HepG2 (cell line): ENCODE measurements around the gene DLG5. TPM values are rescaled to one million over a fixed set of nuclear protein-coding genes. Genes with fewer than 3 reads are reported as not detected.

Source experiments
- ATAC-seq: fragments of 200-7000 bp; cut with Tn5 transposase; 3 replicates; pipeline ENCODE4 v1.9.1; 2020; ENCODE audit warnings: mild to moderate bottlenecking, moderate library complexity
- BruUV-seq: library from RNA; stranded (reverse); fragments of 400-500 nt; replicated peaks from 2 replicates; lab custom pipeline; 2021; lab: Mats Ljungman, UMichigan
- CTCF ChIA-PET: fragments of 300-600 bp; formaldehyde crosslinking; extraction: SDS; loops from one replicate; lab custom pipeline; 2021; ENCODE audit warnings: low total read pairs, inconsistent platforms, low intra/inter-chr PET ratio; lab: Yijun Ruan, JAX
- POLR2A ChIA-PET: fragments of 350-600 bp; sonication (Branson Sonifier 250); formaldehyde crosslinking; loops from one replicate; lab custom pipeline; 2020; ENCODE audit warnings: antibody characterized with exemption, inconsistent platforms; lab: Yijun Ruan, JAX
- DNase-seq: peaks from one replicate; pipeline ENCODE4 v3.0.0-alpha.2; 2015; ENCODE audit warnings: low spot score
- FAIRE-seq: peaks from 3 replicates; lab custom pipeline; 2011; peaks lifted over from hg19 to GRCh38; lab: Jason Lieb, UNC
- H2AFZ ChIP-seq: one replicate; pipeline ENCODE4 v1.6.1; 2011; ENCODE audit warnings: low read length, inconsistent platforms
- H3K27ac ChIP-seq: fragments of 300-600 bp; 3 replicates; pipeline ENCODE4 v1.8.0; 2011; ENCODE audit warnings: mixed run types, mild to moderate bottlenecking, mixed read lengths, low read length, inconsistent platforms; ENCODE audit not compliant: insufficient read depth; ENCODE audit errors: extremely low read length
- H3K27me3 ChIP-seq, 2 experiments: fragments of 200-600 bp in 1 of 2; 2 replicates in 1 of 2; 3 replicates in 1 of 2; pipeline versions ENCODE4 v1.6.0 to v1.8.0; 2011; ENCODE audit warnings: low read length in 2 of 2, mild to moderate bottlenecking in 2 of 2, moderate library complexity in 2 of 2, inconsistent platforms in 1 of 2; ENCODE audit not compliant: insufficient read depth in 2 of 2, control insufficient read depth in 1 of 2
- H3K36me3 ChIP-seq, 2 experiments: fragments of 200-600 bp in 1 of 2; replicated peaks in 1 of 2; 2 replicates in 1 of 2; 3 replicates in 1 of 2; pipeline versions ENCODE4 v1.5.1 to v1.8.0; 2011; ENCODE audit warnings: low read length in 2 of 2, inconsistent platforms in 1 of 2; ENCODE audit not compliant: insufficient read depth in 2 of 2, control insufficient read depth in 1 of 2
- H3K4me1 ChIP-seq: 2 replicates; pipeline ENCODE4 v1.5.1; 2012; ENCODE audit warnings: low read length, inconsistent platforms; ENCODE audit not compliant: insufficient read depth
- H3K4me2 ChIP-seq: 2 replicates; pipeline ENCODE4 v1.6.0; 2011; ENCODE audit warnings: low read depth, low read length, inconsistent platforms
- H3K4me3 ChIP-seq, 3 experiments: fragments of 200-600 bp in 1 of 3; sonication (generic), shearing (Covaris generic) in 1 of 3; replicated peaks in 1 of 3; 2 replicates each; pipeline ENCODE4 v1.5.1; 2011 to 2016; ENCODE audit warnings: low read length in 3 of 3, inconsistent platforms in 2 of 3, low read depth in 2 of 3, mild to moderate bottlenecking in 2 of 3, control low read depth in 1 of 3, mixed read lengths in 1 of 3; ENCODE audit not compliant: insufficient read depth in 1 of 3
- H3K79me2 ChIP-seq: one replicate; pipeline ENCODE4 v1.6.1; 2011; ENCODE audit warnings: low read length, inconsistent platforms; ENCODE audit not compliant: insufficient read depth
- H3K9ac ChIP-seq: 2 replicates; pipeline ENCODE4 v1.6.0; 2011; ENCODE audit warnings: mild to moderate bottlenecking, low read depth, low read length, inconsistent platforms; ENCODE audit not compliant: insufficient read depth
- H3K9me3 ChIP-seq: 2 replicates; pipeline ENCODE4 v1.5.1; 2012; ENCODE audit warnings: mild to moderate bottlenecking, low read length
- H4K20me1 ChIP-seq: 2 replicates; pipeline ENCODE4 v1.6.0; 2011; ENCODE audit warnings: inconsistent platforms, mild to moderate bottlenecking, low read length, moderate library complexity; ENCODE audit not compliant: insufficient read depth
- GFI1 ChIP-seq: sonication (generic); formaldehyde crosslinking; IDR thresholded peaks from 2 replicates; pipeline ENCODE4 v1.5.0; 2020; ENCODE audit warnings: missing genetic modification reagents, mild to moderate bottlenecking, borderline replicate concordance
- MED8 ChIP-seq: sonication (generic); formaldehyde crosslinking; IDR thresholded peaks from 2 replicates; pipeline ENCODE4 v1.8.1; 2023; ENCODE audit warnings: mild to moderate bottlenecking, missing genetic modification reagents; ENCODE audit not compliant: insufficient replicate concordance
- MNT ChIP-seq: fragments of 450-650 bp; IDR thresholded peaks from 2 replicates; pipeline ENCODE4 v1.6.1; 2016
- UBTF ChIP-seq: sonication (generic); formaldehyde crosslinking; IDR thresholded peaks from 2 replicates; pipeline ENCODE4 v1.4.0; 2020; ENCODE audit warnings: mild to moderate bottlenecking, missing genetic modification reagents
- ZBTB37 ChIP-seq: sonication (generic); formaldehyde crosslinking; IDR thresholded peaks from 2 replicates; pipeline ENCODE4 v1.4.0; 2020; ENCODE audit warnings: mild to moderate bottlenecking, missing genetic modification reagents
- ZKSCAN8 ChIP-seq: IDR thresholded peaks from 2 replicates; pipeline ENCODE4 v1.6.1; 2016; ENCODE audit warnings: borderline replicate concordance, missing genetic modification reagents, missing compliant biosample characterization
- ZNF142 ChIP-seq: sonication (generic); formaldehyde crosslinking; IDR thresholded peaks from 2 replicates; pipeline ENCODE4 v1.4.0; 2020; ENCODE audit warnings: missing genetic modification reagents
- ZNF274 ChIP-seq: sonication (generic); formaldehyde crosslinking; IDR thresholded peaks from 2 replicates; pipeline ENCODE4 v1.5.1; 2020; ENCODE audit warnings: mild to moderate bottlenecking, missing genetic modification reagents
- ZNF460 ChIP-seq: sonication (generic); formaldehyde crosslinking; IDR thresholded peaks from 2 replicates; pipeline ENCODE4 v1.5.1; 2020; ENCODE audit warnings: missing genetic modification reagents, mild to moderate bottlenecking, borderline replicate concordance
- ZNF552 ChIP-seq: sonication (generic); formaldehyde crosslinking; IDR thresholded peaks from 2 replicates; pipeline ENCODE4 v1.9.0; 2022; ENCODE audit warnings: missing genetic modification reagents, mild to moderate bottlenecking, borderline replicate concordance
- whole genome bisulfite sequencing: methylation state at CpG from one replicate; pipeline ENCODE4 v1.1.6; 2017; ENCODE audit warnings: low lambda C conversion rate; 5-methylcytosine and 5-hydroxymethylcytosine counted together
- in situ Hi-C: cut with HindIII; loops from 2 replicates; pipeline ENCODE4 v1.10.0; 2017; ENCODE audit warnings: low pct_unique_long_range_greater_than_20kb; ENCODE audit not compliant: extremely low pct_ligation_motif_present
- intact Hi-C: fragments of 100-400 bp; cut with micrococcal nuclease; formaldehyde crosslinking; loops from one replicate; pipeline ENCODE4 v1.10.0; 2022; ENCODE audit not compliant: unreplicated experiment
- polyA plus RNA-seq, 8 experiments: library from polyadenylated mRNA; depleted of rRNA in 3 of 8; stranded (reverse) in 7 of 8; unstranded in 1 of 8; fragments of >200 nt; fragmentation: Illumina TruSeq in 4 of 8; extraction: Trizol in 4 of 8; gene quantifications; 2 replicates each; pipeline versions ENCODE4 v1.2.1 to v1.2.3, GENCODE V29; 2011 to 2016; ENCODE audit warnings: low read depth in 4 of 8, missing spikeins in 1 of 8, mixed read lengths in 1 of 8; ENCODE audit not compliant: insufficient read depth in 1 of 8
- total RNA-seq, 5 experiments: library from RNA; depleted of rRNA; stranded (reverse); fragments of >200 nt; fragmentation: Illumina TruSeq; extraction: Trizol; gene quantifications; 2 replicates each; pipeline ENCODE4 v1.2.3, GENCODE V29; 2016; ENCODE audit warnings: low read depth in 1 of 5

DLG5 gene
- total and polyA plus RNA-seq, 2 of the 13 experiments (the other 11 are each of a cell fraction or from before 2014, with no cell fraction given): 15.5 to 18.2 TPM

- CTCF ChIA-PET: no interaction called here
- no peak overlapping the region for H3K27ac ChIP-seq
- peaks cover 7% of the 10 kb centered on the region for H4K20me1 ChIP-seq
- POLR2A ChIA-PET: no interaction called here
- no peaks in the 10 kb centered on the region for H3K9me3 ChIP-seq
- BruUV-seq: no TSS peak
- no peaks in the 10 kb centered on the region; a peak in 1 of 5 replicates for H3K36me3 ChIP-seq
- no peak overlapping the region for H3K4me3 ChIP-seq
- in situ Hi-C loops (no loop called here), intact Hi-C loops (no loop called here)
- FAIRE-seq (no peak), ATAC-seq (no peak), DNase-seq (no peak)
- H3K9ac ChIP-seq: no peak overlapping the region
- H2AFZ ChIP-seq: no peak overlapping the region
- WGBS: 94% methylated on average over 6 of the region's 8 CpGs
- peaks cover 78% of the 10 kb centered on the region for H3K79me2 ChIP-seq
- H3K4me2 ChIP-seq: no peak overlapping the region
- peaks cover 84% of the 10 kb centered on the region for H3K4me1 ChIP-seq
- H3K27me3 ChIP-seq: no peaks in the 10 kb centered on the region
- TF ChIP-seq UBTF (CRISPR knock-in tag) (no peak), ZNF552 (CRISPR knock-in tag) (no peak), ZNF142 (CRISPR knock-in tag) (no peak), MED8 (CRISPR knock-in tag) (no peak), MNT (no peak), ZKSCAN8 (CRISPR knock-in tag) (no peak), ZNF274 (CRISPR knock-in tag) (no peak), GFI1 (CRISPR knock-in tag) (no peak), ZNF460 (CRISPR knock-in tag) (no peak), ZBTB37 (CRISPR knock-in tag) (no peak)
These were observed 3.9 kb downstream of the DLG5 start for GRCh38 chr10:77922566-77923179.
